H1 (cell line): ENCODE measurements around the gene VPS50. TPM values are rescaled to one million over a fixed set of nuclear protein-coding genes. Genes with fewer than 3 reads are reported as not detected.

ENCODE experiments used
- CTCF ChIA-PET: fragments of 300-600 bp; sonication (Branson Sonifier 250); formaldehyde crosslinking; loops from one replicate; lab custom pipeline; 2021; ENCODE audit not compliant: partially characterized antibody; lab: Charles Lee
- POLR2A ChIA-PET: fragments of 300-600 bp; sonication (Branson Sonifier 250); formaldehyde crosslinking; loops from one replicate; lab custom pipeline; 2021; ENCODE audit warnings: inconsistent platforms; ENCODE audit not compliant: partially characterized antibody; lab: Charles Lee
- DNase-seq, 2 experiments: peaks; one replicate each; pipeline versions ENCODE4 v3.0.0 to v3.0.0-alpha.2; 2010 to 2022; ENCODE audit warnings: low spot score in 2 of 2, low read depth in 1 of 2, mixed read lengths in 1 of 2
- FAIRE-seq: peaks from 2 replicates; lab custom pipeline; 2011; peaks lifted over from hg19 to GRCh38; lab: Jason Lieb, UNC
- H2AFZ ChIP-seq: 2 replicates; pipeline ENCODE4 v1.8.1; 2012; ENCODE audit warnings: low read length, inconsistent platforms
- H2AK5ac ChIP-seq: 2 replicates; pipeline ENCODE4 v1.6.1; 2013; ENCODE audit warnings: low read depth, low read length
- H2BK120ac ChIP-seq: replicated peaks from 2 replicates; pipeline ENCODE3; 2013; ENCODE audit warnings: low read depth, low read length, inconsistent platforms
- H2BK12ac ChIP-seq: 2 replicates; pipeline ENCODE4 v1.6.1; 2013; ENCODE audit warnings: low read depth, low read length
- H2BK15ac ChIP-seq: 2 replicates; pipeline ENCODE4 v1.6.1; 2013; ENCODE audit warnings: low read length
- H2BK20ac ChIP-seq: 2 replicates; pipeline ENCODE4 v1.6.1; 2013; ENCODE audit warnings: low read length
- H2BK5ac ChIP-seq: 2 replicates; pipeline ENCODE4 v1.6.1; 2013; ENCODE audit warnings: low read depth, low read length
- H3K14ac ChIP-seq: 2 replicates; pipeline ENCODE4 v1.6.1; 2013; ENCODE audit warnings: inconsistent platforms; ENCODE audit not compliant: insufficient read length
- H3K18ac ChIP-seq: 2 replicates; pipeline ENCODE4 v1.6.1; 2013; ENCODE audit warnings: low read length; ENCODE audit errors: extremely low read depth
- H3K23ac ChIP-seq: 2 replicates; pipeline ENCODE4 v1.6.1; 2013; ENCODE audit warnings: inconsistent platforms; ENCODE audit not compliant: insufficient read length
- H3K23me2 ChIP-seq: 2 replicates; pipeline ENCODE4 v1.6.1; 2013; ENCODE audit warnings: low read depth, low read length
- H3K27ac ChIP-seq: 2 replicates; pipeline ENCODE4 v1.6.1; 2011; ENCODE audit warnings: low read depth, low read length, inconsistent platforms
- H3K27me3 ChIP-seq, 4 experiments: replicated peaks in 1 of 4; 1 replicate in 1 of 4; 2 replicates in 3 of 4; pipeline versions ENCODE4 v1.6.1 to v1.8.1; 2011 to 2013; ENCODE audit warnings: low read length in 3 of 4, mild to moderate bottlenecking in 3 of 4, inconsistent platforms in 2 of 4, mixed read lengths in 2 of 4, moderate library complexity in 1 of 4; ENCODE audit not compliant: control insufficient read depth in 3 of 4, insufficient read depth in 3 of 4; ENCODE audit errors: extremely low read depth in 1 of 4
- H3K36me3 ChIP-seq, 4 experiments: 2 replicates each; pipeline versions ENCODE4 v1.6.1 to v1.8.1; 2011 to 2013; ENCODE audit warnings: mild to moderate bottlenecking in 4 of 4, low read length in 3 of 4, moderate library complexity in 2 of 4, control low read depth in 1 of 4, inconsistent platforms in 1 of 4; ENCODE audit not compliant: insufficient read depth in 4 of 4, control insufficient read depth in 2 of 4
- H3K4ac ChIP-seq: replicated peaks from 2 replicates; pipeline ENCODE3; 2013; ENCODE audit warnings: low read length, low read depth, mixed read lengths, inconsistent platforms; ENCODE audit not compliant: insufficient read length
- H3K4me1 ChIP-seq, 4 experiments: replicated peaks in 1 of 4; 1 replicate in 1 of 4; 2 replicates in 3 of 4; pipeline versions ENCODE4 v1.6.1 to v1.8.1; 2011 to 2013; ENCODE audit warnings: low read length in 3 of 4, inconsistent platforms in 2 of 4, mixed read lengths in 1 of 4; ENCODE audit not compliant: insufficient read depth in 4 of 4, control insufficient read depth in 3 of 4
- H3K4me2 ChIP-seq, 2 experiments: 2 replicates each; pipeline versions ENCODE4 v1.6.1 to v1.8.1; 2011 to 2013; ENCODE audit warnings: low read depth in 2 of 2, low read length in 2 of 2, control low read depth in 1 of 2, inconsistent platforms in 1 of 2, mild to moderate bottlenecking in 1 of 2; ENCODE audit not compliant: insufficient read depth in 1 of 2
- H3K4me3 ChIP-seq, 4 experiments: fragments of 200-600, 300-600 bp in 1 of 4; sonication (generic), shearing (Covaris generic), sonication (Bioruptor Twin) in 1 of 4; 2 replicates each; pipeline versions ENCODE4 v1.5.1 to v1.8.1; 2011 to 2016; ENCODE audit warnings: low read length in 4 of 4, low read depth in 3 of 4, control low read depth in 2 of 4, inconsistent platforms in 2 of 4, mild to moderate bottlenecking in 2 of 4, mixed read lengths in 1 of 4, moderate library complexity in 1 of 4; ENCODE audit not compliant: insufficient read depth in 2 of 4; ENCODE audit errors: extremely low read depth in 1 of 4
- H3K56ac ChIP-seq: replicated peaks from 2 replicates; pipeline ENCODE3; 2013; ENCODE audit warnings: low read depth, mild to moderate bottlenecking, mixed read lengths, low read length, inconsistent platforms; ENCODE audit not compliant: insufficient read length
- H3K79me1 ChIP-seq: 2 replicates; pipeline ENCODE4 v1.6.1; 2013; ENCODE audit warnings: low read depth, low read length, control low read depth
- H3K79me2 ChIP-seq, 2 experiments: 2 replicates each; pipeline versions ENCODE4 v1.6.1 to v1.8.1; 2012 to 2013; ENCODE audit warnings: low read length in 2 of 2, mild to moderate bottlenecking in 2 of 2, inconsistent platforms in 1 of 2; ENCODE audit not compliant: insufficient read depth in 2 of 2, control insufficient read depth in 1 of 2
- H3K9ac ChIP-seq, 4 experiments: replicated peaks in 1 of 4; 1 replicate in 1 of 4; 2 replicates in 3 of 4; pipeline versions ENCODE4 v1.6.1 to v1.8.1; 2011 to 2013; ENCODE audit warnings: low read depth in 3 of 4, low read length in 3 of 4, control low read depth in 2 of 4, mild to moderate bottlenecking in 2 of 4, moderate library complexity in 2 of 4, inconsistent platforms in 1 of 4; ENCODE audit errors: extremely low read depth in 1 of 4
- H3K9me3 ChIP-seq, 2 experiments: 2 replicates each; pipeline versions ENCODE4 v1.6.1 to v1.8.1; 2012 to 2013; ENCODE audit warnings: mild to moderate bottlenecking in 2 of 2, moderate library complexity in 2 of 2, control low read depth in 1 of 2, inconsistent platforms in 1 of 2, low read depth in 1 of 2, low read length in 1 of 2, mixed read lengths in 1 of 2; ENCODE audit not compliant: insufficient read depth in 2 of 2
- H4K20me1 ChIP-seq, 2 experiments: replicated peaks in 1 of 2; 2 replicates each; pipeline versions ENCODE3 to v1.8.1; 2011 to 2013; ENCODE audit warnings: inconsistent platforms in 2 of 2, low read length in 2 of 2, mild to moderate bottlenecking in 1 of 2; ENCODE audit not compliant: insufficient read depth in 2 of 2, control insufficient read depth in 1 of 2
- H4K5ac ChIP-seq: 2 replicates; pipeline ENCODE4 v1.6.1; 2013; ENCODE audit warnings: low read length, low read depth, mixed read lengths, inconsistent platforms; ENCODE audit not compliant: insufficient read length
- H4K8ac ChIP-seq: 2 replicates; pipeline ENCODE4 v1.8.0; 2013; ENCODE audit warnings: mild to moderate bottlenecking, moderate library complexity, low read length, inconsistent platforms; ENCODE audit not compliant: insufficient read depth; ENCODE audit errors: extremely low read depth
- H4K91ac ChIP-seq: replicated peaks from 2 replicates; pipeline ENCODE3; 2013; ENCODE audit warnings: low read length, mixed read lengths, inconsistent platforms; ENCODE audit not compliant: insufficient read length
- GABPA ChIP-seq: IDR thresholded peaks from 2 replicates; pipeline ENCODE4 v1.6.1; 2011; ENCODE audit warnings: mild to moderate bottlenecking, low read length, moderate library complexity, borderline replicate concordance; ENCODE audit not compliant: insufficient read depth
- POU5F1 ChIP-seq: IDR thresholded peaks from 2 replicates; pipeline ENCODE4 v1.6.1; 2011; ENCODE audit warnings: low read depth, mild to moderate bottlenecking, low read length, moderate library complexity
- WGBS, 2 experiments: shearing (Covaris generic) in 1 of 2; methylation state at CpG; one replicate each; pipeline versions ENCODE4 v1.1.6 to v1.1.7; 2013 to 2015; ENCODE audit warnings: low lambda C conversion rate in 2 of 2, mixed read lengths in 2 of 2, inconsistent platforms in 1 of 2, low coverage in 1 of 2, missing lambda C conversion rate in 1 of 2; ENCODE audit not compliant: insufficient replicate concordance in 2 of 2, insufficient coverage in 1 of 2, insufficient read length in 1 of 2; ENCODE audit errors: extremely low coverage in 1 of 2, missing lambda C conversion rate in 1 of 2; 5-methylcytosine and 5-hydroxymethylcytosine counted together
- polyA plus RNA-seq, 7 experiments: library from polyadenylated mRNA; depleted of rRNA in 3 of 7; stranded (reverse) in 5 of 7; unstranded in 2 of 7; fragments of >200 nt in 5 of 7; fragments of 200-250 nt in 2 of 7; gene quantifications; 1 replicate in 5 of 7; 2 replicates in 1 of 7; 4 replicates in 1 of 7; pipeline versions ENCODE4 v1.2.1 to v1.2.3, GENCODE V29; 2011 to 2013; ENCODE audit warnings: missing spikeins in 2 of 7, mixed read lengths in 2 of 7
- total RNA-seq: library from RNA; stranded (reverse); fragmentation: NEBNext Ultra II Directional; extraction: Animal tissue kit (Norgen Biotek cat#: 25700); gene quantifications from 2 replicates; pipeline ENCODE4 v1.2.1, GENCODE V29; 2021

Gene VPS50
- total and polyA plus RNA-seq, 2 of the 8 experiments (the other 6 are each of a cell fraction or from before 2014, with no cell fraction given) = 3.7 to 9.3 TPM

- Histone ChIP-seq H3K9ac (no peak overlapping the region; a peak in 1 of 7 replicates), H2BK20ac (no peak overlapping the region), H2BK12ac (no peak overlapping the region), H2AFZ (peak overlapping the region; percentile 87), H3K14ac (no peak overlapping the region), H3K23ac (no peak overlapping the region), H3K9me3 (no peaks in the 10 kb centered on the region), H3K4me3 (peak overlapping the region; percentile 84 to 96 (median 95)), H4K8ac (peak overlapping the region; percentile 84; the same call in 1 of the 2 replicates), H3K4me2 (peak overlapping the region; percentile 62 to 99), H3K79me1 (no peaks in the 10 kb centered on the region; the same call in 1 of the 2 replicates), H3K18ac (no peak overlapping the region), H3K36me3 (no peaks in the 10 kb centered on the region), H3K79me2 (peaks cover 0 to 21% of the 10 kb centered on the region in 2 experiments; a peak in 2 of 4 replicates), H4K20me1 (no peaks in the 10 kb centered on the region), H2BK15ac (no peak overlapping the region), H3K27ac (no peak overlapping the region), H3K56ac (no peak overlapping the region), H3K4ac (no peak overlapping the region), H4K5ac (no peak overlapping the region), H2BK5ac (no peak overlapping the region), H4K91ac (no peak overlapping the region), H2BK120ac (no peak overlapping the region), H3K4me1 (peaks cover 0 to 3% (median 0%) of the 10 kb centered on the region in 4 experiments; a peak in 1 of 7 replicates), H3K23me2 (peaks cover 4% of the 10 kb centered on the region; the same call in 1 of the 2 replicates)
- WGBS, 2 experiments = 8% methylated on average over 8 of the region's 8 CpGs; no CpG with 5 or more reads in 1 of the 2 experiments
- POLR2A ChIA-PET = no interaction called here
- DNase-seq = no peak
- no peak for FAIRE-seq
- CTCF ChIA-PET = interaction anchor here (1.0 to 1.4 kb wide), 5 partner anchors 13 to 318 kb away, joined by 3 to 7 read pairs (median 3); no protein-coding TSS in a partner anchor
- TF ChIP-seq GABPA (no peak), POU5F1 (no peak)
- TF ChIP-seq, all 59 proteins: peak for 0
- Histone ChIP-seq H3K27me3 (no peaks in the 10 kb centered on the region), H2AK5ac (no peak overlapping the region)
Observed at GRCh38 chr7:93232673-93233018, 480 bp downstream of the VPS50 start.
